WTC11 (cell line): ENCODE results near the gene PRUNE2. TPM values are rescaled to one million over a fixed set of nuclear protein-coding genes. Genes with fewer than 3 reads are reported as not detected.

Experiments used
- ATAC-seq: fragments of 200-7000 bp; cut with Tn5 transposase; 2 replicates; pipeline ENCODE4 v1.10.0; 2021; ENCODE audit warnings: mild to moderate bottlenecking, moderate library complexity
- CTCF ChIA-PET: fragments of 300-600 bp; sonication (Branson Sonifier 250); formaldehyde crosslinking; loops from one replicate; lab custom pipeline; 2021; ENCODE audit warnings: antibody characterized with exemption; lab: Charles Lee
- POLR2A ChIA-PET: fragments of 350-600 bp; sonication (Branson Sonifier 250); formaldehyde crosslinking; loops from one replicate; lab custom pipeline; 2021; ENCODE audit warnings: antibody characterized with exemption; lab: Charles Lee
- DNase-seq: peaks from one replicate; pipeline ENCODE4 v3.0.0; 2021; ENCODE audit warnings: low spot score
- H3K27ac Mint-ChIP-seq: 2 replicates; pipeline ENCODE4 v1.8.0; 2021; ENCODE audit warnings: mixed read lengths
- H3K27me3 Mint-ChIP-seq: 2 replicates; pipeline ENCODE4 v1.8.0; 2021; ENCODE audit warnings: low read depth, mild to moderate bottlenecking, moderate library complexity, mixed read lengths
- H3K36me3 Mint-ChIP-seq: 2 replicates; pipeline ENCODE4 v1.8.0; 2021; ENCODE audit warnings: mixed read lengths
- H3K4me1 Mint-ChIP-seq: 2 replicates; pipeline ENCODE4 v1.8.0; 2022; ENCODE audit warnings: mixed read lengths
- H3K4me3 Mint-ChIP-seq: 2 replicates; pipeline ENCODE4 v1.8.0; 2021; ENCODE audit warnings: mild to moderate bottlenecking, moderate library complexity, mixed read lengths
- H3K9me3 Mint-ChIP-seq: 2 replicates; pipeline ENCODE4 v1.8.0; 2021; ENCODE audit warnings: mixed read lengths
- ATF2 ChIP-seq: sonication (generic); formaldehyde crosslinking; IDR thresholded peaks from 2 replicates; pipeline ENCODE4 v1.8.1; 2022; ENCODE audit warnings: low read depth, missing genetic modification reagents, borderline replicate concordance
- ATF6 ChIP-seq: sonication (generic); formaldehyde crosslinking; IDR thresholded peaks from 2 replicates; pipeline ENCODE4 v1.8.1; 2023; ENCODE audit warnings: mild to moderate bottlenecking, missing genetic modification reagents
- CBFB ChIP-seq: sonication (generic); formaldehyde crosslinking; IDR thresholded peaks from 2 replicates; pipeline ENCODE4 v1.8.1; 2022; ENCODE audit warnings: mild to moderate bottlenecking, low read depth, missing genetic modification reagents
- CREB1 ChIP-seq: sonication (generic); formaldehyde crosslinking; IDR thresholded peaks from 2 replicates; pipeline ENCODE4 v1.8.0; 2023; ENCODE audit warnings: mild to moderate bottlenecking, missing genetic modification reagents
- CREM ChIP-seq: sonication (generic); formaldehyde crosslinking; IDR thresholded peaks from 2 replicates; pipeline ENCODE4 v1.8.1; 2022; ENCODE audit warnings: mild to moderate bottlenecking, missing genetic modification reagents, moderate library complexity
- CTCF ChIP-seq: fragments of 200-600 bp; IDR thresholded peaks from 2 replicates; pipeline ENCODE4 v1.8.0; 2022; ENCODE audit warnings: antibody characterized with exemption
- EMX1 ChIP-seq: fragments of 250-450 bp; sonication (Bioruptor Pico); IDR thresholded peaks from 2 replicates; pipeline ENCODE4 v1.8.0; 2021; ENCODE audit warnings: mild to moderate bottlenecking
- ERG ChIP-seq: fragments of 250-450 bp; sonication (Bioruptor Pico); IDR thresholded peaks from 2 replicates; pipeline ENCODE4 v1.8.0; 2021; ENCODE audit warnings: mild to moderate bottlenecking
- GRHL2 ChIP-seq: fragments of 250-450 bp; sonication (Bioruptor Pico); IDR thresholded peaks from 2 replicates; pipeline ENCODE4 v1.8.0; 2022; ENCODE audit warnings: mild to moderate bottlenecking, moderate library complexity; ENCODE audit not compliant: insufficient replicate concordance, severe bottlenecking
- HMGA2 ChIP-seq: fragments of 250-450 bp; sonication (Bioruptor Pico); IDR thresholded peaks from 2 replicates; pipeline ENCODE4 v1.4.0; 2021; ENCODE audit warnings: mild to moderate bottlenecking, moderate library complexity
- KAT7 ChIP-seq: sonication (generic); formaldehyde crosslinking; IDR thresholded peaks from 2 replicates; pipeline ENCODE4 v1.8.1; 2023; ENCODE audit warnings: missing genetic modification reagents, mild to moderate bottlenecking, borderline replicate concordance
- MYBL2 ChIP-seq: sonication (generic); formaldehyde crosslinking; IDR thresholded peaks from 2 replicates; pipeline ENCODE4 v1.8.1; 2023; ENCODE audit warnings: mild to moderate bottlenecking, moderate library complexity, missing genetic modification reagents
- NFE2L1 ChIP-seq: sonication (generic); formaldehyde crosslinking; IDR thresholded peaks from 2 replicates; pipeline ENCODE4 v1.8.1; 2023; ENCODE audit warnings: missing genetic modification reagents
- NR3C1 ChIP-seq: sonication (generic); formaldehyde crosslinking; conservative IDR thresholded peaks from 2 replicates; pipeline ENCODE4 v1.8.1; 2023; ENCODE audit warnings: low read depth, mild to moderate bottlenecking, missing genetic modification reagents
- RELA ChIP-seq: sonication (generic); formaldehyde crosslinking; IDR thresholded peaks from 2 replicates; pipeline ENCODE4 v1.8.1; 2022; ENCODE audit warnings: missing genetic modification reagents, mild to moderate bottlenecking, borderline replicate concordance
- RORB ChIP-seq: fragments of 250-450 bp; sonication (Bioruptor Pico); IDR thresholded peaks from 2 replicates; pipeline ENCODE4 v1.9.0; 2021; ENCODE audit warnings: mild to moderate bottlenecking
- SMAD3 ChIP-seq: sonication (generic); formaldehyde crosslinking; IDR thresholded peaks from 2 replicates; pipeline ENCODE4 v1.8.0; 2022; ENCODE audit warnings: missing genetic modification reagents, mild to moderate bottlenecking, borderline replicate concordance
- TEAD1 ChIP-seq: sonication (generic); formaldehyde crosslinking; IDR thresholded peaks from 2 replicates; pipeline ENCODE4 v1.8.0; 2022; ENCODE audit warnings: mild to moderate bottlenecking, missing genetic modification reagents
- USF1 ChIP-seq: sonication (generic); formaldehyde crosslinking; IDR thresholded peaks from 2 replicates; pipeline ENCODE4 v1.8.0; 2022; ENCODE audit warnings: mild to moderate bottlenecking, missing genetic modification reagents
- ZBTB43 ChIP-seq: sonication (generic); formaldehyde crosslinking; IDR thresholded peaks from 2 replicates; pipeline ENCODE4 v1.8.1; 2023; ENCODE audit warnings: mild to moderate bottlenecking, missing genetic modification reagents
- ZMAT4 ChIP-seq: fragments of 250-450 bp; sonication (Bioruptor Pico); IDR thresholded peaks from 2 replicates; pipeline ENCODE4 v1.9.0; 2021; ENCODE audit warnings: mild to moderate bottlenecking
- ZNF121 ChIP-seq: sonication (generic); formaldehyde crosslinking; IDR thresholded peaks from 2 replicates; pipeline ENCODE4 v1.8.0; 2023; ENCODE audit warnings: missing genetic modification reagents
- ZNF219 ChIP-seq: sonication (generic); formaldehyde crosslinking; IDR thresholded peaks from 2 replicates; pipeline ENCODE4 v1.8.0; 2023; ENCODE audit warnings: missing genetic modification reagents, mild to moderate bottlenecking, borderline replicate concordance
- ZNF263 ChIP-seq: sonication (generic); formaldehyde crosslinking; IDR thresholded peaks from 2 replicates; pipeline ENCODE4 v1.8.1; 2022; ENCODE audit warnings: low read depth, mild to moderate bottlenecking, moderate library complexity, missing genetic modification reagents
- total RNA-seq: library from RNA; stranded (reverse); gene quantifications from 3 replicates; pipeline ENCODE4 v1.2.3, GENCODE V29; 2021

Gene PRUNE2
- total RNA-seq, 1 experiment from 2014 or later = 13.1 TPM

- no peak for TF ChIP-seq ZBTB43
- TF ChIP-seq KAT7 (CRISPR knock-in tag) = no peak
- no peak for TF ChIP-seq TEAD1
- no peak for TF ChIP-seq ERG (CRISPR knock-in tag)
- no peak for TF ChIP-seq ZNF121 (CRISPR knock-in tag)
- no peak for TF ChIP-seq CREM
- TF ChIP-seq GRHL2 (CRISPR knock-in tag) = no peak
- no peak for TF ChIP-seq RORB (CRISPR knock-in tag)
- no peak for TF ChIP-seq ATF2 (CRISPR knock-in tag)
- TF ChIP-seq ZMAT4 (CRISPR knock-in tag) = no peak
- TF ChIP-seq HMGA2 (CRISPR knock-in tag) = no peak
- no peak for TF ChIP-seq NR3C1 (CRISPR knock-in tag)
- TF ChIP-seq MYBL2 (CRISPR knock-in tag) = no peak
- no peak for TF ChIP-seq RELA
- TF ChIP-seq NFE2L1 = no peak
- TF ChIP-seq, all 79 proteins: peak for 0
Measured at GRCh38 chr9:76687861-76688391, 218.0 kb downstream of the PRUNE2 start (continued).

- H3K4me1 Mint-ChIP-seq = peaks cover 15% of the 10 kb centered on the region
- no peak for TF ChIP-seq ZNF263 (CRISPR knock-in tag)
- TF ChIP-seq ZNF219 (CRISPR knock-in tag) = no peak
- peak; percentile 65 for TF ChIP-seq ZNF121 (CRISPR knock-in tag)
- TF ChIP-seq, all 79 proteins: peak for 1
- no peak for DNase-seq
- Mint-ChIP-seq H3K27ac (no peak overlapping the region), H3K9me3 (peaks cover 5% of the 10 kb centered on the region), H3K4me3 (no peak overlapping the region), H3K36me3 (no peaks in the 10 kb centered on the region), H3K27me3 (peaks cover 48% of the 10 kb centered on the region)
- no peak for ATAC-seq
- CTCF ChIA-PET = no interaction called here
- POLR2A ChIA-PET = no interaction called here
Measured at GRCh38 chr9:76686756-76687155, 219.2 kb downstream of the PRUNE2 start.

- Mint-ChIP-seq H3K36me3 (peaks cover 16% of the 10 kb centered on the region), H3K9me3 (peaks cover 25% of the 10 kb centered on the region), H3K27ac (peak overlapping the region; percentile 31; the same call in 1 of the 2 replicates), H3K4me1 (peaks cover 3% of the 10 kb centered on the region), H3K27me3 (peaks cover 22% of the 10 kb centered on the region), H3K4me3 (no peak overlapping the region)
- ChIA-PET POLR2A (no interaction called here), CTCF (no interaction called here)
- ATAC-seq (peak; percentile 60), DNase-seq (no peak)
- TF ChIP-seq ZNF263 (CRISPR knock-in tag) = peak; percentile 62; the same call in 1 of the 2 replicates
- TF ChIP-seq EMX1 = no peak
- TF ChIP-seq, all 79 proteins: peak for 1
Measured at GRCh38 chr9:76684213-76684612, 221.7 kb downstream of the PRUNE2 start.

GRCh38 chr9:76681556-76681955 lies 224.4 kb downstream of the PRUNE2 start:
- Mint-ChIP-seq H3K4me1 (peaks cover 3% of the 10 kb centered on the region), H3K9me3 (peaks cover 25% of the 10 kb centered on the region), H3K27me3 (no peaks in the 10 kb centered on the region; the same call in 1 of the 2 replicates), H3K36me3 (peaks cover 16% of the 10 kb centered on the region), H3K27ac (no peak overlapping the region), H3K4me3 (no peak overlapping the region)
- ATAC-seq = no peak
- POLR2A ChIA-PET = interaction anchor here (0.6 kb wide), 1 partner anchor 33 kb away, joined by 3 read pairs; no protein-coding TSS in a partner anchor
- CTCF ChIA-PET = no interaction called here
- DNase-seq = no peak
- TF ChIP-seq USF1 (CRISPR knock-in tag) (no peak), ATF6 (no peak), CTCF (no peak), CBFB (CRISPR knock-in tag) (no peak), CREB1 (CRISPR knock-in tag) (no peak), SMAD3 (CRISPR knock-in tag) (no peak)
